GM23338 (cell line): Measurements from ENCODE around the gene KIAA1614. TPM values are rescaled to one million over a fixed set of nuclear protein-coding genes. Genes with fewer than 3 reads are reported as not detected.

Source experiments
- ATAC-seq: fragments of 200-7000 bp; cut with Tn5 transposase; 3 replicates; pipeline ENCODE4 v1.9.1; 2020
- DNase-seq: peaks from one replicate; pipeline ENCODE4 v3.0.0-alpha.2; 2015; ENCODE audit warnings: low spot score
- H2AFZ ChIP-seq: fragments of 200-600 bp; sonication (generic); 2 replicates; pipeline ENCODE4 v1.8.0; 2016; ENCODE audit warnings: antibody characterized with exemption, mild to moderate bottlenecking, moderate library complexity
- H3F3A ChIP-seq: fragments of 200-600 bp; sonication (generic); replicated peaks from 2 replicates; pipeline ENCODE4 v1.8.0; 2017; ENCODE audit warnings: antibody characterized with exemption, mixed run types, low read depth
- H3K27ac ChIP-seq: fragments of 200-600 bp; sonication (generic); 2 replicates; pipeline ENCODE4 v1.6.1; 2016; ENCODE audit warnings: low read depth
- H3K27me3 ChIP-seq: fragments of 200-600 bp; sonication (generic); 2 replicates; pipeline ENCODE4 v1.8.0; 2016; ENCODE audit warnings: mild to moderate bottlenecking, mixed run types, moderate library complexity; ENCODE audit not compliant: insufficient read depth
- H3K36me3 ChIP-seq: fragments of 200-600 bp; sonication (generic); 2 replicates; pipeline ENCODE4 v1.8.0; 2016; ENCODE audit warnings: mild to moderate bottlenecking; ENCODE audit not compliant: insufficient read depth
- H3K4me1 ChIP-seq: fragments of 200-600 bp; sonication (generic); 2 replicates; pipeline ENCODE4 v1.8.0; 2016; ENCODE audit warnings: mild to moderate bottlenecking, moderate library complexity; ENCODE audit not compliant: insufficient read depth
- H3K4me2 ChIP-seq: fragments of 200-600 bp; sonication (generic); 2 replicates; pipeline ENCODE4 v1.7.1; 2017; ENCODE audit warnings: mixed run types
- H3K4me3 ChIP-seq: fragments of 200-600 bp; sonication (generic); 2 replicates; pipeline ENCODE4 v1.6.1; 2016; ENCODE audit warnings: mixed run types
- H3K79me2 ChIP-seq: fragments of 200-600 bp; sonication (generic); replicated peaks from 2 replicates; pipeline ENCODE4 v1.8.0; 2017; ENCODE audit warnings: mild to moderate bottlenecking; ENCODE audit not compliant: insufficient read depth
- H3K9me2 ChIP-seq: fragments of 200-600 bp; sonication (generic); 2 replicates; pipeline ENCODE4 v1.8.0; 2017; ENCODE audit not compliant: insufficient read depth
- H4K20me1 ChIP-seq: fragments of 200-600 bp; sonication (generic); replicated peaks from 2 replicates; pipeline ENCODE4 v1.8.0; 2017; ENCODE audit warnings: mild to moderate bottlenecking; ENCODE audit not compliant: insufficient read depth
- H3K27ac Mint-ChIP-seq: 2 replicates; pipeline ENCODE4 v1.8.0; 2020; ENCODE audit warnings: inconsistent platforms, mild to moderate bottlenecking, moderate library complexity, mixed read lengths
- H3K27me3 Mint-ChIP-seq: 3 replicates; pipeline ENCODE4 v1.8.0; 2022; ENCODE audit warnings: low read depth, mild to moderate bottlenecking, moderate library complexity, mixed read lengths, inconsistent platforms; ENCODE audit not compliant: insufficient read depth, poor library complexity
- H3K36me3 Mint-ChIP-seq: 3 replicates; pipeline ENCODE4 v1.8.0; 2021; ENCODE audit warnings: low read depth, mild to moderate bottlenecking, inconsistent platforms, moderate library complexity, mixed read lengths
- H3K4me1 Mint-ChIP-seq: 3 replicates; pipeline ENCODE4 v1.8.0; 2020; ENCODE audit warnings: mild to moderate bottlenecking, inconsistent platforms, mixed read lengths
- H3K4me3 Mint-ChIP-seq: 3 replicates; pipeline ENCODE4 v1.8.0; 2021; ENCODE audit warnings: moderate library complexity, mild to moderate bottlenecking, inconsistent platforms, mixed read lengths
- H3K9me3 Mint-ChIP-seq: 3 replicates; pipeline ENCODE4 v1.8.0; 2020; ENCODE audit warnings: moderate library complexity, mild to moderate bottlenecking, inconsistent platforms, mixed read lengths
- CREB1 ChIP-seq: fragments of 250-450 bp; sonication (Bioruptor Pico); IDR thresholded peaks from 2 replicates; pipeline ENCODE4 v1.5.0; 2020; ENCODE audit warnings: low read depth, mild to moderate bottlenecking, moderate library complexity
- CTCF ChIP-seq, 2 experiments: fragments of 200-600 bp in 1 of 2; sonication (generic) in 1 of 2; conservative IDR thresholded peaks; 2 replicates each; pipeline versions ENCODE4 v1.5.1 to v1.6.1; 2016 to 2017; ENCODE audit warnings: antibody characterized with exemption in 2 of 2, low read depth in 2 of 2, mild to moderate bottlenecking in 2 of 2, moderate library complexity in 1 of 2
- ETS1 ChIP-seq: IDR thresholded peaks from 2 replicates; pipeline ENCODE4 v1.6.1; 2016; ENCODE audit warnings: antibody characterized with exemption
- EZH2 ChIP-seq: fragments of 200-600 bp; sonication (generic); IDR thresholded peaks from one replicate; pipeline ENCODE4 v1.8.0; 2017; ENCODE audit warnings: antibody characterized with exemption, mild to moderate bottlenecking, low read depth; ENCODE audit not compliant: unreplicated experiment
- EZH2phosphoT487 ChIP-seq: fragments of 200-600 bp; sonication (generic); IDR thresholded peaks from one replicate; pipeline ENCODE4 v1.8.1; 2018; ENCODE audit warnings: antibody characterized with exemption; ENCODE audit not compliant: unreplicated experiment
- NANOG ChIP-seq: IDR thresholded peaks from 2 replicates; pipeline ENCODE4 v1.6.1; 2016; ENCODE audit warnings: antibody characterized with exemption, borderline replicate concordance
- POLR2AphosphoS5 ChIP-seq: IDR thresholded peaks from 2 replicates; pipeline ENCODE4 v1.6.1; 2016; ENCODE audit warnings: antibody characterized with exemption, low read depth
- REST ChIP-seq: IDR thresholded peaks from one replicate; pipeline ENCODE4 v1.6.1; 2018; ENCODE audit warnings: antibody characterized with exemption; ENCODE audit not compliant: unreplicated experiment
- STAT1 ChIP-seq: IDR thresholded peaks from one replicate; pipeline ENCODE4 v1.6.1; 2016; ENCODE audit warnings: antibody characterized with exemption; ENCODE audit not compliant: unreplicated experiment
- ZNF331 ChIP-seq: fragments of 250-450 bp; sonication (Bioruptor Pico); IDR thresholded peaks from 2 replicates; pipeline ENCODE4 v1.5.0; 2020; ENCODE audit warnings: low read depth, mild to moderate bottlenecking, moderate library complexity
- ZNF462 ChIP-seq: fragments of 250-450 bp; sonication (Bioruptor Pico); IDR thresholded peaks from 2 replicates; pipeline ENCODE4 v1.5.0; 2020; ENCODE audit warnings: mild to moderate bottlenecking, moderate library complexity
- polyA plus RNA-seq: library from polyadenylated mRNA; unstranded; fragments of >200 nt; fragmentation: Nextera tagmentation; extraction: Ambion mirVana; gene quantifications from 2 replicates; pipeline ENCODE4 v1.2.1, GENCODE V29; 2016
- total RNA-seq: library from RNA; depleted of rRNA; stranded (reverse); fragments of >200 nt; shearing (Covaris generic); gene quantifications from 2 replicates; pipeline ENCODE4 v1.2.3, GENCODE V29; 2014

Gene KIAA1614
- total and polyA plus RNA-seq, 2 experiments from 2014 or later, result 1.1 to 1.8 TPM

GRCh38 chr1:180902541-180902940, 10.2 kb upstream of the KIAA1614 start:
- no peak overlapping the region for H3K4me3 Mint-ChIP-seq
- no peaks in the 10 kb centered on the region; the same call in 1 of the 2 replicates for H3K9me2 ChIP-seq
- no peaks in the 10 kb centered on the region for H3K36me3 ChIP-seq
- no peak overlapping the region for H2AFZ ChIP-seq
- no peaks in the 10 kb centered on the region; the same call in 2 of the 3 replicates for H3K36me3 Mint-ChIP-seq
- H3K4me1 ChIP-seq, result peaks cover 14% of the 10 kb centered on the region
- H3F3A ChIP-seq, result no peaks in the 10 kb centered on the region
- H3K27ac Mint-ChIP-seq, result no peak overlapping the region
- H3K4me1 Mint-ChIP-seq, result peaks cover 26% of the 10 kb centered on the region
- H3K27me3 Mint-ChIP-seq, result peaks cover 5% of the 10 kb centered on the region
- H4K20me1 ChIP-seq, result no peaks in the 10 kb centered on the region
- no peaks in the 10 kb centered on the region for H3K27me3 ChIP-seq
- no peak for TF ChIP-seq CREB1
- no peak for TF ChIP-seq REST
- TF ChIP-seq CTCF (conservative IDR thresholded peaks at IDR 0.05; ENCODE audit: low read depth in 2 of 2), result no peak
- no peak for TF ChIP-seq ZNF462 (CRISPR knock-in tag)
- TF ChIP-seq NANOG, result no peak
- no peak for TF ChIP-seq EZH2
- TF ChIP-seq ZNF331, result no peak
- no peak for TF ChIP-seq STAT1
- no peak for TF ChIP-seq POLR2AphosphoS5
- TF ChIP-seq EZH2phosphoT487, result no peak
- no peak for TF ChIP-seq ETS1
- ATAC-seq (no peak), DNase-seq (no peak)
- H3K9me3 Mint-ChIP-seq, result no peaks in the 10 kb centered on the region; the same call in 2 of the 3 replicates
- H3K4me2 ChIP-seq, result no peak overlapping the region
- no peak overlapping the region for H3K4me3 ChIP-seq
- no peak overlapping the region for H3K27ac ChIP-seq
- H3K79me2 ChIP-seq, result no peaks in the 10 kb centered on the region
